ENCODE measurements around the gene MMP17.

- no peak for TF ChIP-seq EZH2phosphoT487 (IDR thresholded peaks at IDR 0.05; ENCODE audit: low read length)
- no peak for TF ChIP-seq EZH2 (optimal IDR thresholded peaks at IDR 0.05; ENCODE audit: low read depth, low read length)
- TF ChIP-seq CTCF (IDR thresholded peaks at IDR 0.05; ENCODE audit: low read length): no peak
Measured at GRCh38 chr12:131829791-131830334, 1.7 kb downstream of the MMP17 start.
